NCI-H82 (cell line): ENCODE results near the gene MYEOV.

ENCODE experiments used
- DNase-seq: peaks from one replicate; lab custom pipeline; 2025; lab: John Stamatoyannopoulos, UW

Gene MYEOV

DNA sequence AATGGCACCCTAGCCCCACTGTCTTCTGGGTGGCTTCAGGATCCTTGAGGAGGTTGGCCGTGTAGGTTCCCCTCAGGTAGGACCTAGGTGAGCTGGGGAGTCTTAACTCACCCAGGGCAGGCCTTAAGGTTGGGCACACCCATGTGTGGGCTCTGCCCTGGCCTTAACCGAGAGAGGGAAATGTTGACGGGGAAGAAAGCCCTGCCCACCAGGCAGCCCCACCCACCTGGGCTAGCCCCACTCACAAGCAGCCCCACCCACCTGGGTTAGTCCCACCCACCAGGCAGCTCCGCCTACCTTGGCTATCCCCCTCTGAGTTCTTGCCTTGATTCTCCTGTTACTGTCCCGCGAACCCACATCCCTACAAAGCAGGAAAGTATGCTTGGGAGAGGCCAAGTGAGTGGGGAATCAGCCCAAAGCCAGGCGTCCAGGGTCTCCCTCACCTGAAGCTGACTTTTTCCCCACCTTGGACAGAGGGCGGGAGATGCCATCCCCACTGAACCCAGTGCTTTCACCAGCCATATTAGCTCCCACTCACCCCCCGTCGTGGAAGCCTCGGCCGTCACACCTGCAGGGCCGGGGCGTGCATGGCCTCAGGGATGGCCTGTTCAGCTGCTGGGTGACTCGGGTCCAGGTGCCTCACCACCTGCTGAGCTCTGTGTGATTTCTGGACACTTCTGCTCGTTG lies at the start of gene MYEOV:
Gene MYEOV (plus strand): TSS at position 337 of the 687 bp plus-strand sequence. CDS start 1,200 bp downstream, outside the sequence.
- peak; percentile 29 for DNase-seq

DNA sequence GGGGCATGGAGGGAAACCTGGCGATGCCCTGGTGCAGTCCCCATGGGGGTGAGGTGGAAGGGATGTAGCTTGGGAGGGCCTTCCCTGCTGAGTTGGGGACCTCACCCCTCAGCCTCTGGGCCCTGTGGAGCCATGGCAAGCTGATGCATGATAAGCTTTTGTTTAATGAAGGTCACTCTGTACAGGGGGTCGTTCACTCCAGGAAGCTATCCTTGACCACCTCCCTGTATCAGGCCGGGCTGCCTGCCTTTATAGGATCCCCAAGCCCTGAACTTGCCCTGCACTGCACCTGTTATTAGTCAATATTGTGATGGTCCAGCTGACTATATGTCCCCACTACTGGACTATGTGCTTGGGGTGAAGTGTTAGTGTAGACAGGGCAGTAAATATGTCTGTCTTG lies 49.7 kb upstream of the MYEOV start:
- no peak for DNase-seq

- DNase-seq: no peak
Measured at GRCh38 chr11:69245041-69245440, 48.9 kb upstream of the MYEOV start.

- no peak for DNase-seq
Measured at GRCh38 chr11:69245491-69246345, 48.2 kb upstream of the MYEOV start.

DNA sequence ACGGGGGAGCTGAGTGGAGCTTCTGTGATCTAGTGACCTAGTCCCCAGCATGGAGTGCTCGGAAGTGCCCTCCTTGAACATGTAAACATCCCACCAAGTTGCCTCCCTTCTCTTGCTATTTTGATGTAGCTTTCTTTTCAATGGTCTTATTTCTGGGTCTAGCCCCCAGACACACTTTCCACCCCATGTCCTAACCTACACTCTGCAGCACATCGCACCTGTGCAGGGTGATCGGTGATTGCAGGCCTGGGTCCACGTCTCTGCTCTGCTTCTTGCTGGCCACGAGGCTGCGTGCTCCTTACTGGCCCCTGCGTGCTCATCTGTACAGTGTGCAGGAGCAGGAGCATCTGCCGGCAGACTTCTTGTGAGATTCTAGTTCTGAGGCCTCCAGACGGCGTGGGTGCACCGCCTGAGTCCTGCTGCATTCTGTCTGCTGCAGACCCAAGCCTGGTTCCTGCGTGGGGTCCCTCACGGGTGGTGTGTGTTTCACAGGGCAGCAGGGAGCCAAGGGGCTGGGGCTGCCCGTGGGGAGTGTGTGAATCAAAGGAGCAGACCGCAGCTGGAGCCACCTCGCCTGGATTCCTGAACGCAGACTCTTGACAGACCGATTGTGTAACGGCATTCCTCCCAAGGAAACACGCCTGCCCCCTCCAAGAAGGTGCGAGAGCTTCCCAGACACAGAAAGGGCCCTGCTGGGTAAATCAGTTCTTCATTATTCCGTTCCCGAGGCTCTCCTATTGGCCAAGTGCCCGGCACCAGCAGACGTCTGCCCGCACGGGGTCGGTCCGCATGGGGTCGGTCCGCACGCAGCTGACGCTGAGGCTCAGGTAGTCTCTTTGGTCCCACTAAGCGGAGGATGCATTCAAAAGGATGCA lies 44.4 kb upstream of the MYEOV start:
- DNase-seq: no peak

GRCh38 chr11:69250186-69251056 lies 43.5 kb upstream of the MYEOV start:
- no peak for DNase-seq

GRCh38 chr11:69251057-69251393 lies 42.9 kb upstream of the MYEOV start:
- no peak for DNase-seq

DNA sequence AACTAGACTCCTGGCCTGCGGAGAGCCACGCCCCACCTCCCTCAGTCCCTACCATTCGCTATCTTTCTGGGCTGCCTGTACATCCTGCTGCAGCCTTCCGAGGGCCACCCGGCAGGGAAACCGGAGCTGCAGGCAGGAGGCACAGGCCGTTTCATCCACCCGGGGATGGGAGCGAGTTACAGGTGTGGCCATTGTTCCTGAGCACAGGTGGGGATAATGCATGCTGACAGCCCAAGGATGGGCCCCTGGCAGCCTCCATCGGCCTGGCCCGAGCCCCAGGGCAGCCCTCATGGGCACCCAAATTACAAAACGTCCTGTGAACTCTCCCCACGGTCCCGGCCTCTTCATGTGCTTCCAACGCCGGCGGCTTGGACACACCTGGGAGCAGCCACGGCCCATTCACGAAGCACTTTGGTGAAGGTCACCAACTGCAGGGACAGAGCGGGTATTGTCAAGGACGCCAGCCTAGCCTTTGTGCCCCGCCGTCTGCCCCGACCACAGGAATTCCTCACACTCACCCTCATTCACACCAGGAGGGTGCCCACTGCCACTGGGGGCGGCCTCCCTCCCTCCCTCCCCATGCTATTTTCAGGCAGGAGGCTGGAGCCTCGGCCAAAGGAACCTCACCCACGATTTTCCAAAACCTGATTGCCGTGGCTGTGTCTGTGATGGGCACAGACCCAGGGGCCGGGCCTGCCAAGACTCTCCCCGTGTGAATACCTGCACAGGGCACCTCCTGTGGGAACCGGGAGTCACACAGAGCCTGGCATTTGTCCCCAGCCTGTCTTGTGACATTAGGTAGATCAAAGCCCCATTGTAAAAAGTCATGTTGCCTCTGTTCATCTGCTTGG lies 42.1 kb upstream of the MYEOV start:
- no peak for DNase-seq

DNA sequence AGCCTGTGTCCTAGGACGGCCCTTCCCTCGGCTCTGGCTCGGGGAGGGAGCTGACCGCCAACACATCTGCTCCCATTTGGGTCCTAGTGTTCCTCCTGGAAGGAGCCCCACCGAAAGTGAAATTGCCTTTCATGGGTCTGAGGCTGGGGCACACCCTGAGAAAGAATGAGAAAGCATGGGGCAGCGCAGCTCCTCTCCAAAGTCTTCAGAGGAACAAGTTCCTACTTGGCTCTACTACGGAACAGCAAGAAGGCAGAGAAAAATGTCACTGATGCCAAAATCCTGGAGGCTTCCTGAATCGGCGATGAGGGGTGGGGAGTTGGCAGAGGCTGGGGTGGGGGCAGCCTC lies 41.5 kb upstream of the MYEOV start:
- no peak for DNase-seq

- DNase-seq: no peak
Measured at GRCh38 chr11:69253028-69253427, 40.9 kb upstream of the MYEOV start.

- no peak for DNase-seq
Measured at GRCh38 chr11:69257134-69257533, 36.8 kb upstream of the MYEOV start.

GRCh38 chr11:69257838-69258658 lies 35.9 kb upstream of the MYEOV start:
- no peak for DNase-seq

- DNase-seq: no peak
Measured at GRCh38 chr11:69259096-69259495, 34.9 kb upstream of the MYEOV start.

DNA sequence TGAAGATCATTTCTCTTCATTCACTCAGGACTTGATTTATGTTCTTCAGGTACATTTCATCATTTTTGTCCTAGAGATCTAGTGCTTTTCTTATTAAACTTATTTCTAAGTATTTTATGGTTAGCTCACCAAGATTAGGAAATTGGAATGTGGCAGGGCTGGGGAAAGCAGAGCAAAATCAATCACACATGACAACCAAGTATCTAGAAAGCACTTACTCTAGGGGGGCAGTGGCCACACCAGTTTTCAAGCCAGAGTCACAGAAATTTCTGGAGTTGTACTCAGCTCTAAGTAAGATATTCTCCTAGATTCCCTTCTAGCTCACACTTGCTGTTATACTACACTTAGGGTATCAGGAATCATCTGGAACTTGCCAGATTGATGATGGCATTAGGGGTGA lies 33.3 kb upstream of the MYEOV start:
- DNase-seq: no peak

- no peak for DNase-seq
Measured at GRCh38 chr11:69261116-69261515, 32.8 kb upstream of the MYEOV start.

DNA sequence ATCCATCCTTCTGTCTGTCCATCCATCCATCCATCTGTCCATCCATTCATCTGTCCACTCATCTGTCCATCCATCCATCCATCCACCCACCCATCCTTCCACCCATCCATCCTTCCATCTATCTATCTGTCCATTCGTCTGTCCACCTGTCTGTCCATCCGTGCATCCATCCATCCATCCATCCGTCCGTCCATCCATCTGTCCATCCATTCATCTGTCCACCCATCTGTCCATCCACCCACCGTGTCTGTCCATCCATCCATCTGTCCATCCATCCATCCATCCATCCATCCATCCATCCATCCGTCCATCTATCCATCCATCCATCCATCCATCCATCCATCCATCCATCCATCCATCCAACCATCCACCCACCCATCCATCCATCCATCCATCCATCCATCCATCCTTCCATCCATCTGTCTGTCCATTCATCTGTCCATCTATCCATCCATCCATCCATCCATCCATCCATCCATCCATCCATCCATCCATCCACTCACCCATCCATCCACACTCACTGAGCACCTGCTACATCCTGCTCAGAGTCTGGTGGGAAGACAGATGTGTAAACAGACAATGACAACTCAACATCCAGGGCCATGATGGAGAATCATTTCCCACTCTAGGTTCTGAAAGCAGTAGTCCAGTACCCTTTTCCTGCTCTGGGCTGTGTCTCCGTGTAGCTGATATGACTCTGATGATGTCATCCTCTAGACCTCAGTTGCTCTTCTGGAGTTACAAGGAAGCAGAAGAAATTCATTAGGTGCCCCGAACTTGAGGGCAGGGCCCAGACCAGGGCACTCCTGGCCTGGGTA lies 30.8 kb upstream of the MYEOV start:
- DNase-seq: no peak

- DNase-seq: no peak
Measured at GRCh38 chr11:69263736-69264052, 30.3 kb upstream of the MYEOV start.

DNA sequence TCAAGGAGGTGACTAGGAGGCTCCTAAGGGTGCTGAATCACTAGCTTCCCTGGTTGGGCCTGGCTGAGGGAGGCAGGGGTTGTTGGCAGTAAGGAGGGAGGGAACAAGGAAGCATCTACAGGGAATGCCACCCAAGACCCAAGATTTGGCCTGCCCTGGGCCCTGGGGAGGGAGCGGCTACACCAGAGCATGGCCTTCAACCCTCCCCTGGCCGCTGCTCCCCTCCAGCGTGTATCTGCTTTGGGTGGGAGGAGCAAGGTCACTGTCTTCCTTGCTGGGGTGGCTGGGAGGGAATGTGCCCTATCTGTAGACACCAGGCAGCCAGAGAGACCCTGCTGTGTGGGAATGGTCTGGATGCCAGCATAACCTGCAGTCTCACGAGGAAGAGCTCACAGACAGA lies 29.5 kb upstream of the MYEOV start:
- no peak for DNase-seq

DNA sequence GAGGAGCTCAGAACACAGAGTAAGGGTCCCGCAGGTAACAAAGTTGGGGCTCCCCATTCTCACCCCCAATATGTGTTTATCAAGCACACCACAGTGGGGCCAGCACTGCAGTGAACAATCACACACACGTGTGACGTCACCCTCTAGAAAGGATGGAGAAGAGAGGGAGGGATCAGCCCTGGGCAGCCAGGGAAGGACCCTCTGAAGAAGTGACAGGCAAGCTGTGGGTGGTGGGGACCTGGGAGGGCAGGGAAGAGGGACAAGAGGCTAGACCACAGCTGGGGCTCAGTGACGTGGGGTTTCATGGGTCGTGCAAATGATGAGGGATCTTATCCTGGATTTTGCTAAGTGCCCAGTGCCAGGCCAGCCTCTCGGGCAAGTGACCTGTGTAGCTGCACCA lies 28.7 kb upstream of the MYEOV start:
- DNase-seq: no peak
